Sigmoid colon (tissue), 7 donors: ENCODE results near the gene EIF3A. TPM values are rescaled to one million over a fixed set of nuclear protein-coding genes. Genes with fewer than 3 reads are reported as not detected.

ENCODE experiments used
- DNase-seq: peaks from one replicate; pipeline ENCODE4 v3.0.0-alpha.2; 2019
- H3K27ac ChIP-seq, 4 donors: fragments of 200-600 bp; sonication (generic); one replicate each; pipeline ENCODE4 v1.5.1; 2016 to 2019; ENCODE audit warnings: mild to moderate bottlenecking in 1 of 4
- H3K27me3 ChIP-seq, 3 donors: fragments of 200-600 bp; sonication (generic); one replicate each; pipeline ENCODE4 v1.5.1; 2019; ENCODE audit warnings: mild to moderate bottlenecking in 1 of 3
- H3K36me3 ChIP-seq, 4 donors: fragments of 200-600 bp; sonication (generic); one replicate each; pipeline ENCODE4 v1.5.1; 2016 to 2019
- H3K4me1 ChIP-seq, 4 donors: fragments of 200-600 bp; sonication (generic); one replicate each; pipeline ENCODE4 v1.5.1; 2017 to 2019
- H3K4me3 ChIP-seq, 4 donors: fragments of 200-600 bp; sonication (generic); one replicate each; pipeline ENCODE4 v1.5.1; 2017 to 2019; ENCODE audit warnings: mild to moderate bottlenecking in 2 of 4, moderate library complexity in 1 of 4
- H3K9me3 ChIP-seq, 4 donors: fragments of 200-600 bp in 3 of 4; sonication (generic) in 3 of 4; one replicate each; pipeline versions ENCODE4 v1.5.1 to v1.6.1; 2013 to 2019
- CTCF ChIP-seq, 4 experiments: fragments of 450-650 bp in 3 of 4; fragments of 200-600 bp in 1 of 4; IDR thresholded peaks; one replicate each; pipeline ENCODE4 v1.5.1; 2016 to 2019; ENCODE audit warnings: antibody characterized with exemption in 4 of 4, mild to moderate bottlenecking in 3 of 4, moderate library complexity in 2 of 4
- EP300 ChIP-seq, 4 donors: sonication (generic); formaldehyde crosslinking; IDR thresholded peaks; one replicate each; pipeline ENCODE4 v1.6.1; 2017; ENCODE audit warnings: antibody characterized with exemption in 4 of 4
- POLR2A ChIP-seq, 2 donors: fragments of 450-650 bp; IDR thresholded peaks; one replicate each; pipeline ENCODE4 v1.6.1; 2016; ENCODE audit warnings: antibody characterized with exemption in 2 of 2, mild to moderate bottlenecking in 2 of 2, moderate library complexity in 2 of 2
- POLR2AphosphoS5 ChIP-seq, 4 donors: sonication (generic); formaldehyde crosslinking; IDR thresholded peaks; one replicate each; pipeline ENCODE4 v1.6.1; 2017; ENCODE audit warnings: antibody characterized with exemption in 4 of 4
- WGBS, 2 donors: extraction: QIAGEN DNeasy Blood & Tissue Kit; methylation state at CpG; one replicate each; pipeline ENCODE4 v1.1.7; 2013; 5-methylcytosine and 5-hydroxymethylcytosine counted together
- intact Hi-C: fragments of 100-400 bp; cut with DNase I; formaldehyde crosslinking; loops from one replicate; pipeline ENCODE4 v1.15.1; 2023
- polyA plus RNA-seq, 3 donors: library from polyadenylated mRNA; stranded (reverse); fragments of 200-250 nt; gene quantifications; one replicate each; pipeline ENCODE4 v1.2.3, GENCODE V29; 2013
- total RNA-seq, 4 donors: library from RNA; depleted of rRNA; stranded (reverse); fragments of >200 nt; gene quantifications; one replicate each; pipeline ENCODE4 v1.1.0, GENCODE V29; 2016
- donor health status: healthy with polysubstance abuse.
- donor health status: Bipolar disorder and iron deficiency.
- donor health status: healthy.

EIF3A gene
- total and polyA plus RNA-seq, 7 donors = 27.5 to 135 (median 98.4) TPM

DNA sequence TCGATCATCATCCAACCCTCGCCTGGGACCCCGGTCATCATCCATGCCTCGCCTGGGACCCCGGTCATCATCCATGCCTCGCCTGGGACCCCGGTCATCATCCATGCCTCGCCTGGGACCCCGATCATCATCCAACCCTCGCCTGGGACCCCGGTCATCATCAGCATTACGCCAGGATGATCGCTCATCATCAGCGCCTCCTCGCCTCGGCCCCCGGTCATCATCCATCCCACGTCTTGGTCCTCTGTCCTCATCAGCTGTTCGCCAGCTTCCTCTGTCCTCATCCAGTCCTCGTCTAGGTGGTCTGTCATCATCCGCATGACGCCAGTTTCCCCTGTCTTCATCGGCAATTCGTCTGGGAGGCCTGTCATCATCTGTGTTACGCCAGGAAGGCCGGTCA lies 38.4 kb downstream of the EIF3A start:
- intact Hi-C loops = no loop called here
- Histone ChIP-seq H3K4me3 (no peak overlapping the region), H3K9me3 (no peaks in the 10 kb centered on the region), H3K27me3 (no peaks in the 10 kb centered on the region), H3K36me3 (peaks cover 53 to 100% (median 79%) of the 10 kb centered on the region in 4 donors), H3K27ac (no peak overlapping the region), H3K4me1 (no peaks in the 10 kb centered on the region)
- no peak for DNase-seq
- no peak for TF ChIP-seq EP300 (IDR thresholded peaks at IDR 0.05)
- TF ChIP-seq CTCF (IDR thresholded peaks at IDR 0.05) = no peak
- TF ChIP-seq POLR2AphosphoS5 (IDR thresholded peaks at IDR 0.05) = no peak
- no peak for TF ChIP-seq POLR2A (IDR thresholded peaks at IDR 0.05)
- WGBS, 2 donors = 96% methylated on average over 26 of the region's 26 CpGs

DNA sequence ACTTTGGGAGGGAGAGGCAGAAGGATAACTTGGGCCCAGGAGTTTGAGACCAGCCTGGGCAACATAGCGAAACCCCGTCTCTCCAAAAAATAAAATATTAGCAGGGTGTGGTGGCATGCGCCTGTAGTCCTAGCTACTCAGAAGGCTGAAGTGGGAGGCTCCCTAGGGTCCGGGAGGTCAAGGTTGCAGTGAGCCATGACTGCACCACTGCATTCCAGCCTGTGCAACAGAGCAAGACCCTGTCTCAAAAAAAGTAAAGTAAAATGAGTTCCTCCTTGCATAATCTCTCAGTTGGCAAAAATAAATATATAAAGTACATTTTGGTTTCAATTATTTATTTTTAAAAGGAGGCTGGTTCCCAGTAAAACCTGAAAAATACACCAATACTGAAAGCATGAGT lies 39.3 kb downstream of the EIF3A start:
- TF ChIP-seq EP300 (IDR thresholded peaks at IDR 0.05) (no peak), POLR2A (IDR thresholded peaks at IDR 0.05) (no peak), CTCF (IDR thresholded peaks at IDR 0.05) (no peak), POLR2AphosphoS5 (IDR thresholded peaks at IDR 0.05) (no peak)
- H3K4me3 ChIP-seq = no peak overlapping the region
- DNase-seq = no peak
- no peaks in the 10 kb centered on the region for H3K9me3 ChIP-seq
- 92 to 93% methylated on average over 4 of the region's 4 CpGs for WGBS, 2 donors
- H3K27me3 ChIP-seq = no peaks in the 10 kb centered on the region
- intact Hi-C loops = no loop called here
- no peak overlapping the region for H3K27ac ChIP-seq
- H3K36me3 ChIP-seq = peaks cover 58 to 100% (median 80%) of the 10 kb centered on the region in 4 donors
- H3K4me1 ChIP-seq = no peaks in the 10 kb centered on the region

GRCh38 chr10:119039161-119039560 lies 41.5 kb downstream of the EIF3A start:
- DNase-seq = no peak
- WGBS, 2 donors = 81 to 89% methylated on average over 1 of the region's 1 CpG
- Histone ChIP-seq H3K27ac (no peak overlapping the region), H3K36me3 (peaks cover 54 to 96% (median 74%) of the 10 kb centered on the region in 4 donors), H3K4me3 (no peak overlapping the region), H3K4me1 (no peaks in the 10 kb centered on the region), H3K27me3 (no peaks in the 10 kb centered on the region), H3K9me3 (no peaks in the 10 kb centered on the region)
- no peak for TF ChIP-seq EP300 (IDR thresholded peaks at IDR 0.05)
- no peak for TF ChIP-seq POLR2A (IDR thresholded peaks at IDR 0.05)
- TF ChIP-seq CTCF (IDR thresholded peaks at IDR 0.05) = no peak
- no peak for TF ChIP-seq POLR2AphosphoS5 (IDR thresholded peaks at IDR 0.05)
- intact Hi-C loops = loop anchor here (2.0 kb wide), 1 partner anchor 28 kb away; no protein-coding TSS in a partner anchor

- Histone ChIP-seq H3K27ac (no peak overlapping the region), H3K27me3 (no peaks in the 10 kb centered on the region), H3K36me3 (peaks cover 5 to 27% (median 12%) of the 10 kb centered on the region in 4 donors), H3K4me1 (peaks cover 0 to 37% (median 31%) of the 10 kb centered on the region in 4 donors), H3K9me3 (no peaks in the 10 kb centered on the region), H3K4me3 (no peak overlapping the region)
- no peak for DNase-seq
- intact Hi-C loops = loop anchor here (5.0 kb wide), 1 partner anchor 46 kb away; no protein-coding TSS in a partner anchor
- WGBS, 2 donors = 73 to 83% methylated on average over 7 of the region's 7 CpGs
- no peak for TF ChIP-seq CTCF (IDR thresholded peaks at IDR 0.05)
- TF ChIP-seq EP300 (IDR thresholded peaks at IDR 0.05) = no peak
- TF ChIP-seq POLR2A (IDR thresholded peaks at IDR 0.05) = no peak
- no peak for TF ChIP-seq POLR2AphosphoS5 (IDR thresholded peaks at IDR 0.05)
These were observed 49.0 kb downstream of the EIF3A start for GRCh38 chr10:119031496-119032059.
